Breast epithelium (tissue), 3 donors: ENCODE data around the gene DOK4.

Experiments
- CTCF ChIP-seq, 3 donors: fragments of 450-650 bp; IDR thresholded peaks; one replicate each; pipeline ENCODE4 v1.5.1; 2016 to 2017; ENCODE audit warnings: antibody characterized with exemption in 3 of 3, mild to moderate bottlenecking in 3 of 3, moderate library complexity in 3 of 3
- POLR2A ChIP-seq: fragments of 450-650 bp; IDR thresholded peaks from one replicate; pipeline ENCODE4 v1.6.1; 2016; ENCODE audit warnings: antibody characterized with exemption, mild to moderate bottlenecking, moderate library complexity

- no peak for TF ChIP-seq CTCF (IDR thresholded peaks at IDR 0.05)
- no peak for TF ChIP-seq POLR2A
These were observed 39.6 kb downstream of the DOK4 start for GRCh38 chr16:57446531-57447185.
